HG02763 (cell line): ENCODE results near the gene PTGER3.
"Not testable (repeated sequence)": the region's sequence is repeated elsewhere in the genome, so short reads cannot be mapped to it uniquely, and the experiment has no call there.

Experiments used
- ATAC-seq: cut with Tn5 transposase; IDR thresholded peaks from one replicate; pipeline ENCODE4 v1.9.1; 2021; ENCODE audit warnings: mild to moderate bottlenecking, moderate library complexity; ENCODE audit not compliant: unreplicated experiment

Gene PTGER3

GRCh38 chr1:71014178-71014579, 33.4 kb downstream of the PTGER3 start:
- no peak for ATAC-seq

- ATAC-seq = no peak
Measured at GRCh38 chr1:71002709-71003475, 44.7 kb downstream of the PTGER3 start.

- no peak for ATAC-seq
Measured at GRCh38 chr1:71001624-71002023, 46.0 kb downstream of the PTGER3 start.

GRCh38 chr1:70997793-70998192, 49.8 kb downstream of the PTGER3 start:
- ATAC-seq = no peak

- no peak for ATAC-seq
Measured at GRCh38 chr1:70994753-70995268, 52.8 kb downstream of the PTGER3 start.

GRCh38 chr1:70993798-70994197, 53.8 kb downstream of the PTGER3 start:
- no peak for ATAC-seq

GRCh38 chr1:70992521-70992920, 55.1 kb downstream of the PTGER3 start:
- ATAC-seq = no peak

- ATAC-seq = no peak
Measured at GRCh38 chr1:70990469-70991253, 57.0 kb downstream of the PTGER3 start.

GRCh38 chr1:70987497-70987896, 60.1 kb downstream of the PTGER3 start:
- no peak for ATAC-seq

- ATAC-seq = not testable (repeated sequence)
Measured at GRCh38 chr1:70985776-70986225, 61.8 kb downstream of the PTGER3 start.

GRCh38 chr1:70985278-70985677, 62.3 kb downstream of the PTGER3 start:
- not testable (repeated sequence) for ATAC-seq

- ATAC-seq = no peak
Measured at GRCh38 chr1:70980361-70980760, 67.3 kb downstream of the PTGER3 start.

GRCh38 chr1:70979881-70980280, 67.7 kb downstream of the PTGER3 start:
- ATAC-seq = no peak

- ATAC-seq = no peak
Measured at GRCh38 chr1:70979313-70979712, 68.3 kb downstream of the PTGER3 start.

- no peak for ATAC-seq
Measured at GRCh38 chr1:70978623-70979022, 69.0 kb downstream of the PTGER3 start.

GRCh38 chr1:70977575-70977974, 70.0 kb downstream of the PTGER3 start:
- no peak for ATAC-seq

GRCh38 chr1:70977041-70977440, 70.6 kb downstream of the PTGER3 start:
- ATAC-seq = no peak

GRCh38 chr1:70973754-70974153, 73.9 kb downstream of the PTGER3 start:
- ATAC-seq = no peak

GRCh38 chr1:70970407-70970806, 77.2 kb downstream of the PTGER3 start:
- no peak for ATAC-seq

GRCh38 chr1:70966018-70966638, 81.5 kb downstream of the PTGER3 start:
- ATAC-seq = no peak

GRCh38 chr1:70963374-70963773, 84.2 kb downstream of the PTGER3 start:
- ATAC-seq = no peak
